Pancreas (tissue), 10 donors: ENCODE data around the gene BACE2. TPM values are rescaled to one million over a fixed set of nuclear protein-coding genes. Genes with fewer than 3 reads are reported as not detected.

Experiments
- ATAC-seq, 4 donors: fragments of 200-7000 bp; cut with Tn5 transposase; one replicate each; pipeline versions ENCODE4 v1.8.0 to v1.9.1; 2020; ENCODE audit warnings: mild to moderate bottlenecking in 4 of 4, moderate library complexity in 4 of 4
- DNase-seq, 6 donors: peaks; one replicate each; pipeline ENCODE4 v3.0.0-alpha.2; 2020
- FAIRE-seq: peaks from 2 replicates; lab custom pipeline; 2012; peaks lifted over from hg19 to GRCh38; lab: Jason Lieb, UNC
- H3K27ac ChIP-seq, 4 donors: fragments of 200-600 bp; sonication (generic); 1 replicate in 3 of 4; 2 replicates in 1 of 4; pipeline versions ENCODE4 v1.5.0 to v1.8.0; 2020
- H3K27me3 ChIP-seq, 4 donors: fragments of 200-600 bp; one replicate each; pipeline ENCODE4 v1.8.0; 2021
- H3K36me3 ChIP-seq, 3 donors: fragments of 200-600 bp; sonication (generic) in 1 of 3; one replicate each; pipeline versions ENCODE4 v1.5.0 to v1.8.0; 2020 to 2021
- H3K4me1 ChIP-seq, 3 donors: fragments of 200-600 bp; one replicate each; pipeline ENCODE4 v1.8.0; 2021
- H3K4me3 ChIP-seq, 4 donors: fragments of 200-600 bp; sonication (generic) in 2 of 4; one replicate each; pipeline versions ENCODE4 v1.5.0 to v1.8.0; 2020 to 2021
- H3K9me3 ChIP-seq, 4 donors: fragments of 200-600 bp; one replicate each; pipeline ENCODE4 v1.8.0; 2021
- CTCF ChIP-seq, 4 donors: fragments of 200-600 bp; sonication (generic) in 3 of 4; IDR thresholded peaks; one replicate each; pipeline versions ENCODE4 v1.5.0 to v1.8.0; 2021; ENCODE audit warnings: antibody characterized with exemption in 4 of 4
- WGBS, 2 donors: extraction: QIAGEN DNeasy Blood & Tissue Kit; methylation state at CpG; one replicate each; pipeline ENCODE4 v1.1.7; 2013; 5-methylcytosine and 5-hydroxymethylcytosine counted together
- intact Hi-C, 3 donors: fragments of 100-400 bp; cut with DNase I; formaldehyde crosslinking; loops; one replicate each; pipeline versions ENCODE4 v1.11.1 to v1.14.2; 2022
- polyA plus RNA-seq, 2 donors: library from polyadenylated mRNA; stranded (reverse); fragments of 200-250 nt; gene quantifications; one replicate each; pipeline ENCODE4 v1.2.3, GENCODE V29; 2013
- total RNA-seq, 6 donors: library from RNA; stranded (reverse); fragmentation: NEBNext Ultra II Directional in 4 of 6; extraction: Animal tissue kit (Norgen Biotek cat#: 25700) in 4 of 6; gene quantifications; one replicate each; pipeline versions ENCODE4 v1.2.1 to v1.2.4, GENCODE V29; 2021 to 2023
- donor health status: healthy with polysubstance abuse.
- donor health status: DM: no; HTN: no; CAD: no; lungs with moderate emphysema.
- donor health status: DM: no; HTN: no; CAD: no.
- donor health status: control.
- donor health status: control.
- donor health status: Bipolar disorder and iron deficiency.
- donor health status: DM: yes; HTN: yes; CAD: no.
- donor health status: DM: no; HTN: no; CAD: no.
- donor health status: DM: no; HTN: no; CAD: no.
- donor health status: DM: yes; HTN: yes; CAD: no.

Gene BACE2
- total and polyA plus RNA-seq, 8 donors: 14.4 to 85.6 (median 42.9) TPM

- peaks cover 0 to 4% (median 0%) of the 10 kb centered on the region in 3 donors for H3K4me1 ChIP-seq
- whole genome bisulfite sequencing, 2 donors: 79 to 83% methylated on average over 17 of the region's 17 CpGs
- no peaks in the 10 kb centered on the region for H3K27me3 ChIP-seq
- intact Hi-C loops: no loop called here
- no peak for TF ChIP-seq CTCF (IDR thresholded peaks at IDR 0.05)
- no peak for ATAC-seq
- H3K4me3 ChIP-seq: no peak overlapping the region
- DNase-seq: peak in 1 of 6 donors; percentile 21
- FAIRE-seq: no peak
- no peaks in the 10 kb centered on the region for H3K9me3 ChIP-seq
- no peaks in the 10 kb centered on the region for H3K36me3 ChIP-seq
- peak overlapping the region in 2 of 4 donors; percentile 65 to 73 for H3K27ac ChIP-seq
Observed at GRCh38 chr21:41209016-41209619, 41.2 kb downstream of the BACE2 start.

- WGBS, 2 donors: 91 to 93% methylated on average over 14 of the region's 14 CpGs
- H3K4me1 ChIP-seq: peaks cover 0 to 4% (median 0%) of the 10 kb centered on the region in 3 donors
- H3K9me3 ChIP-seq: no peaks in the 10 kb centered on the region
- DNase-seq: no peak
- H3K27ac ChIP-seq: no peak overlapping the region
- FAIRE-seq: no peak
- no peaks in the 10 kb centered on the region for H3K36me3 ChIP-seq
- H3K4me3 ChIP-seq: no peak overlapping the region
- H3K27me3 ChIP-seq: no peaks in the 10 kb centered on the region
- no peak for TF ChIP-seq CTCF (IDR thresholded peaks at IDR 0.05)
- intact Hi-C loops: no loop called here
- no peak for ATAC-seq
Observed at GRCh38 chr21:41210426-41211059, 42.6 kb downstream of the BACE2 start.

- peak in 3 of 4 donors; percentile 56 to 62 (median 60) for ATAC-seq
- H3K9me3 ChIP-seq: no peaks in the 10 kb centered on the region
- H3K27ac ChIP-seq: no peak overlapping the region
Observed at GRCh38 chr21:41211060-41211805, 43.3 kb downstream of the BACE2 start.

DNA sequence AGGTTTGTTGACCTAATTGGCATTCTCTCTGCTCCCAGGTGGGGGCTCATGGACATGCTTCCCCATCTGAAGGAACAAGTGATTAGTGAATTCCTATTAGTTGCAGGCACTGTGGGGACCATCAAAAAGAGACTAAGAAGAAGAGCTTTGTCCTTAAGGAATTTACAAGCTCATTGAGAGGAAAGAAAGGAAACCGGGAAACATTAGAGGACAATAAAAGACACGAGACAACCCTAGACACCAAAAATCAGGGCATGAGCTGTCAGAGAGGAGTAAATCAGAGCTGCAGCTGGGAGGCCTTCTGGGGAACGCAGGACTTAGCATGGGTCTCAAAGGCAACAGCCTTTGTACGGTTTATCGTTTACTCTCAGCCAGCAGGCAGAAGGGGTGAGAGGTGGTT, 45.1 kb downstream of the BACE2 start:
- TF ChIP-seq CTCF (IDR thresholded peaks at IDR 0.05): no peak
- no peak overlapping the region for H3K27ac ChIP-seq
- no peaks in the 10 kb centered on the region for H3K9me3 ChIP-seq
- no peak for ATAC-seq
- no peak for DNase-seq
- H3K27me3 ChIP-seq: no peaks in the 10 kb centered on the region
- no peaks in the 10 kb centered on the region for H3K36me3 ChIP-seq
- peaks cover 0 to 4% (median 0%) of the 10 kb centered on the region in 3 donors for H3K4me1 ChIP-seq
- intact Hi-C loops: no loop called here
- no peak for FAIRE-seq
- H3K4me3 ChIP-seq: no peak overlapping the region
- WGBS, 2 donors: 95 to 100% methylated on average over 5 of the region's 5 CpGs

More at GRCh38 chr21:41211060-41211805, 43.3 kb downstream of the BACE2 start:
- Histone ChIP-seq H3K27me3 (no peaks in the 10 kb centered on the region), H3K4me3 (no peak overlapping the region), H3K4me1 (peaks cover 0 to 4% (median 0%) of the 10 kb centered on the region in 3 donors), H3K36me3 (no peaks in the 10 kb centered on the region)
- FAIRE-seq (no peak), DNase-seq (peak in 1 of 6 donors; percentile 49)
- TF ChIP-seq CTCF (IDR thresholded peaks at IDR 0.05): no peak
- intact Hi-C loops: no loop called here
- 72 to 77% methylated on average over 8 of the region's 8 CpGs for WGBS, 2 donors
